Uterus (tissue), 4 donors: Measurements from ENCODE around the gene BEX4. TPM values are rescaled to one million over a fixed set of nuclear protein-coding genes. Genes with fewer than 3 reads are reported as not detected.

Experiments used
- DNase-seq, 2 donors: peaks; one replicate each; pipeline ENCODE4 v3.0.0-alpha.2; 2019 to 2020
- H3K27ac ChIP-seq, 2 donors: fragments of 200-600 bp; sonication (generic); 1 replicate in 1 of 2; 2 replicates in 1 of 2; pipeline ENCODE4 v1.5.1; 2016 to 2018
- H3K27me3 ChIP-seq, 2 donors: fragments of 200-600 bp; sonication (generic); one replicate each; pipeline ENCODE4 v1.5.1; 2018 to 2019; ENCODE audit warnings: control low read depth in 1 of 2
- H3K36me3 ChIP-seq, 2 donors: fragments of 200-600 bp; sonication (generic); one replicate each; pipeline ENCODE4 v1.5.1; 2019; ENCODE audit warnings: control low read depth in 1 of 2
- H3K4me1 ChIP-seq, 2 donors: fragments of 200-600 bp; sonication (generic); one replicate each; pipeline ENCODE4 v1.5.1; 2018 to 2019; ENCODE audit warnings: control low read depth in 1 of 2
- H3K4me3 ChIP-seq, 2 donors: fragments of 200-600 bp; sonication (generic); 1 replicate in 1 of 2; 2 replicates in 1 of 2; pipeline ENCODE4 v1.5.1; 2018 to 2019; ENCODE audit warnings: mild to moderate bottlenecking in 1 of 2
- H3K9me3 ChIP-seq, 2 donors: fragments of 200-600 bp; sonication (generic); one replicate each; pipeline ENCODE4 v1.5.1; 2019; ENCODE audit warnings: control low read depth in 1 of 2
- CTCF ChIP-seq, 4 experiments: fragments of 200-600 bp in 2 of 4; fragments of 450-650 bp in 2 of 4; sonication (generic) in 2 of 4; IDR thresholded peaks; one replicate each; pipeline ENCODE4 v1.5.1; 2016 to 2019; ENCODE audit warnings: antibody characterized with exemption in 4 of 4, mild to moderate bottlenecking in 2 of 4, moderate library complexity in 1 of 4
- POLR2A ChIP-seq, 2 donors: fragments of 450-650 bp; IDR thresholded peaks; one replicate each; pipeline ENCODE4 v1.6.1; 2016; ENCODE audit warnings: antibody characterized with exemption in 2 of 2, mild to moderate bottlenecking in 1 of 2, moderate library complexity in 1 of 2
- intact Hi-C: fragments of 100-400 bp; cut with DNase I; formaldehyde crosslinking; loops from one replicate; pipeline ENCODE4 v1.15.1; 2023; ENCODE audit warnings: low total_unique reads
- total RNA-seq, 4 donors: library from RNA; depleted of rRNA in 3 of 4; stranded (reverse); fragments of >200 nt in 3 of 4; gene quantifications; one replicate each; pipeline versions ENCODE4 v1.1.0 to v1.2.4, GENCODE V29; 2014 to 2023
- donor health status: DM: yes; HTN: yes; CAD: no.

The BEX4 gene
- total RNA-seq, 4 donors from 2014 or later: 34.4 to 80.4 (median 49.1) TPM

DNA sequence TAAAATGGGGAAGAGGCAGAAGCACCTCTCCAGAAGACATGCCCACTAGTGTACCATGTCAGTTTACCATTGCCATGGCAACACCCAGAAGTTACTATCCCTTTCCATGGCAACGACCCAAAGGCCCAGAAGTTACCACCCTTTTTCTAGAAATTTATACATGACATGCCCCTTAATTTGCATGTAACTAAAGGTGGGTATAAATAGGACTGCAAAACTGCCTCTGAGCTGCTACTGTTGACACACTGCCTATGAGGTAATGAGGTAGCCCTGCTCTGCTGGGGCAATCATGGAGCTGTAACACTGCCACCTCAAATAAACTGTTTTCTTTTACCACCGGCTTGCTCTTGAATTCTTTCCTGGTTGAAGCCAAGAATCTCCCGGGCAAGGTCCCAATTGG, 13.9 kb upstream of the BEX4 start:
- TF ChIP-seq CTCF (IDR thresholded peaks at IDR 0.05) (no peak), POLR2A (IDR thresholded peaks at IDR 0.05) (no peak)

GRCh38 chrX:103210056-103210455, 4.9 kb upstream of the BEX4 start:
- no peak for DNase-seq
- Histone ChIP-seq H3K27me3 (peaks cover 0 to 7% of the 10 kb centered on the region in 2 donors), H3K9me3 (no peaks in the 10 kb centered on the region), H3K36me3 (no peaks in the 10 kb centered on the region), H3K4me3 (no peak overlapping the region), H3K4me1 (no peaks in the 10 kb centered on the region), H3K27ac (no peak overlapping the region)
- intact Hi-C loops: no loop called here
- TF ChIP-seq POLR2A (IDR thresholded peaks at IDR 0.05) (no peak), CTCF (IDR thresholded peaks at IDR 0.05) (no peak)

More for the DNA sequence above, 13.9 kb upstream of the BEX4 start:
- no peaks in the 10 kb centered on the region for H3K27me3 ChIP-seq
- no peaks in the 10 kb centered on the region for H3K9me3 ChIP-seq
- H3K36me3 ChIP-seq: no peaks in the 10 kb centered on the region
- no peaks in the 10 kb centered on the region for H3K4me1 ChIP-seq
- no peak overlapping the region for H3K27ac ChIP-seq
- H3K4me3 ChIP-seq: no peak overlapping the region
- intact Hi-C loops: no loop called here
- no peak for DNase-seq

DNA sequence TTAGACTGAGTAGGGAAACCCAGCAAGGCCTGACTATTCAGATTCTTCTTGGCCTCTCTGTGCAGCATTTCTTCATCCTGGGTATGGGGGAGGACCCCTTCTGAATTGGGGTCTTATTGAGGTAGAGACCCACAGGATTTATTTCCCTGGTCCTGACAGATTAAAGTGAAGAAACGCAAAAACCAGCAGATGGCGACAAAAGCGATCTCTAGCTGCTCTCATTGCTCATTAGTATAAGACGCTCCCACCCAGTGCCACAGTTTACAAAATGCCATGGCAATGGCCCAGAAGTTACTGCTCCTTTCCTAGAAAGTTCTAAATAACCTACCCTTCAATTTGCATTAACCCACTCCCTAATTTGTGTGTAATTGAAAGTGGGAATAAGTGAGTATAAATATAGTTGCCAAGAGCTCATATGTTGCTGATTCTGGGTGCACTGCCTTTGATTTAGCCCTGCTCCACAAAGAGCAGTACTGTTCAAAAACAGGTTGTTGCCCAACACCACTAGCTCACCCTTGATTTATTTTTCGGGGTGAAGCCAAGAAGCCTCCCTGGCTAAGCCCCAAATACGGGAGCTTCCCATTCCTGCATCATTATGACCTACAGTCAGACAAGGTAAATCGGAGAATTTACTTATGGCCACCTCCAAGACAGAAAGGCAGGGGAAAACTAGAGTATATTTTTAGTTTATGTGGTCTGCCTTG, 3.7 kb upstream of the BEX4 start:
- Histone ChIP-seq H3K27ac (no peak overlapping the region), H3K27me3 (peaks cover 0 to 7% of the 10 kb centered on the region in 2 donors), H3K4me1 (no peaks in the 10 kb centered on the region), H3K4me3 (no peak overlapping the region), H3K9me3 (no peaks in the 10 kb centered on the region), H3K36me3 (no peaks in the 10 kb centered on the region)
- intact Hi-C loops: no loop called here
- peak; percentile 21 to 43 for DNase-seq
- TF ChIP-seq POLR2A (IDR thresholded peaks at IDR 0.05): no peak
- peak in 2 of 4 experiments; percentile 27 to 45 for TF ChIP-seq CTCF (IDR thresholded peaks at IDR 0.05)

DNA sequence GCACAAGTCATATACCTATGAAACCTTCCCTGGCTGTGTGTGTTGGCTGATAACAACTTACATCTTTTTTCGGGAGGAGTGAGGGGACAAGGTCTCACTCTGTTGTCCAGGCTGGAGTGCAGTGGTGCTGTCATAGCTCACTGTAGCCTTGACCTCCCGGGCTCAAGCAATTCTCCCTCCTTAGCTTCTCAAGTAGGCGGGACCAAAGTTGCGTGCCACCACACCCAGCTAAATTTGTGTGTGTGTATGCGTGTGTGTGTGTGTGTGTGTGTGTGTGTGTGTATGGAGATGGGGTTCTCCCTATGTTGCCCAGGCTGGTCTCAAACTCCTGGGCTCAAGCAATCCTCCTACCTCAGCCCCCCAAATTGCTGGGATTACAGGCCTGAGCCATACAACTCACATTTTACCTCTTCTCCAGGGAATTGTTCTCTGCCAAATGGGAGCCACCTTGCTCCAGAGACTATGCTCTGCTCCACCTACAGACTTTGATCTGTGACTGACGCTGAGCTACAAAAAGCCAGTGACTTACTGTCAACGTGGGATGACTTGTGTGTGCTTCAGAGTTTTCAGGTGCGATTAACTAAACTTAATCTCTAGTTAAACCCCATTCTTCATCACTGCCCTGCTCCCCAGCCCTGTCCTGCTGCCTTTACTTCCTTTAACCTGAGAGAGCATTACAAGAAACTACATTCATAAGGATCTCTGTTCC, 2.0 kb upstream of the BEX4 start:
- intact Hi-C loops: no loop called here
- Histone ChIP-seq H3K9me3 (no peaks in the 10 kb centered on the region), H3K27ac (no peak overlapping the region), H3K4me1 (no peaks in the 10 kb centered on the region), H3K4me3 (no peak overlapping the region), H3K27me3 (peaks cover 0 to 7% of the 10 kb centered on the region in 2 donors), H3K36me3 (no peaks in the 10 kb centered on the region)
- TF ChIP-seq POLR2A (IDR thresholded peaks at IDR 0.05) (no peak), CTCF (IDR thresholded peaks at IDR 0.05) (no peak)
- DNase-seq: no peak

DNA sequence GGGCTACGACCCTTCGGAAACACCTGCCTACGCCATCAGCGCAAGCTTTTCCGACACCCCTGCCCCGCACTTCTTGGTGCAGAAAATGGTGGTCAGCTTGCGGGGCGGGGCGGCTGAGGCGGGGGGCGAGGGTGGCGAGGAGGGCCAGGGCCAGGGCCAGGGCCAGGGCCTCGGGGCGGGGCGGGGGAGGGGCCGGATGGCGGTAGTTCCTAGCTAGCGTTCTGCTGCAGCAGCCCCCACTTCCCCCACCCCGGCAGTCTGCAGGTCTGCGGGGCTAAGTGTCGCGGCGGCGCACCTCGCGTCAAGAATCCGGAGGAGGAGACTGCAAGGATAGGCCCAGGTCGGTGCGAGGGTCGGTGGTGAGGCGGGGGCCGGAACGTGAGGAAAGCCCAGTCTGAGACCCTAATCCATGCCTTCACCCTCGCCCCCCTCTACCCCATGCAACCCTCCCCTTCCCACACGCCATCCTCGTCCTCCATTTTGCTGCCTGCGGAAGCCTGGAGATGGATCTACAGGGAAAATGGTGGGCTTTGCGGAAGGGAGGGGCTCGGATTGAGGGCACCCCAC, 600 bp downstream of the BEX4 start:
- no peak for TF ChIP-seq CTCF (IDR thresholded peaks at IDR 0.05)
- peak overlapping the region; percentile 82 to 93 for H3K27ac ChIP-seq
- DNase-seq: peak in 1 of 2 donors; percentile 22
- no peaks in the 10 kb centered on the region for H3K4me1 ChIP-seq
- H3K27me3 ChIP-seq: no peaks in the 10 kb centered on the region
- H3K4me3 ChIP-seq: peak overlapping the region; percentile 57 to 60
- intact Hi-C loops: no loop called here
- no peaks in the 10 kb centered on the region for H3K36me3 ChIP-seq
- no peaks in the 10 kb centered on the region for H3K9me3 ChIP-seq
